Calu3 (cell line): ENCODE data around the gene IL1A. TPM values are rescaled to one million over a fixed set of nuclear protein-coding genes. Genes with fewer than 3 reads are reported as not detected.
A peak's percentile ranks its signal among the peaks of the same experiment; 100 is the strongest.

Experiments used
- BruUV-seq: library from RNA; stranded (reverse); fragments of 400-500 nt; replicated peaks from 2 replicates; lab custom pipeline; 2021; lab: Mats Ljungman, UMichigan
- CTCF ChIA-PET: fragments of 300-600 bp; sonication (Branson Sonifier 250); formaldehyde crosslinking; loops from one replicate; lab custom pipeline; 2022; ENCODE audit warnings: antibody characterized with exemption; lab: Charles Lee
- DNase-seq: peaks from one replicate; pipeline ENCODE4 v3.0.0; 2022
- H3K27ac Mint-ChIP-seq: one replicate; pipeline ENCODE4 v1.8.0; 2022; ENCODE audit warnings: mixed read lengths; ENCODE audit not compliant: unreplicated experiment
- H3K27me3 Mint-ChIP-seq: one replicate; pipeline ENCODE4 v1.8.0; 2022; ENCODE audit warnings: mixed read lengths; ENCODE audit not compliant: unreplicated experiment
- H3K36me3 Mint-ChIP-seq: one replicate; pipeline ENCODE4 v1.8.0; 2022; ENCODE audit warnings: mild to moderate bottlenecking, moderate library complexity, mixed read lengths; ENCODE audit not compliant: insufficient read depth, unreplicated experiment
- H3K4me1 Mint-ChIP-seq: one replicate; pipeline ENCODE4 v1.8.0; 2022; ENCODE audit warnings: mild to moderate bottlenecking, low read depth, mixed read lengths; ENCODE audit not compliant: unreplicated experiment
- H3K4me3 Mint-ChIP-seq: one replicate; pipeline ENCODE4 v1.8.0; 2022; ENCODE audit warnings: mild to moderate bottlenecking, low read depth, moderate library complexity, mixed read lengths; ENCODE audit not compliant: unreplicated experiment
- H3K9me3 Mint-ChIP-seq: one replicate; pipeline ENCODE4 v1.8.0; 2022; ENCODE audit warnings: low read depth, mixed read lengths; ENCODE audit not compliant: unreplicated experiment
- intact Hi-C: fragments of 100-400 bp; cut with micrococcal nuclease; formaldehyde crosslinking; loops from one replicate; pipeline ENCODE4 v1.10.0; 2022; ENCODE audit not compliant: unreplicated experiment
- total RNA-seq: library from RNA; stranded (reverse); gene quantifications from 2 replicates; pipeline ENCODE4 v1.2.3, GENCODE V29; 2022
- TF ChIP-seq, protein P1 (sequence below): fragments of 200-600 bp; IDR thresholded peaks from one replicate; pipeline ENCODE4 v1.8.0; 2022; ENCODE audit warnings: antibody characterized with exemption; ENCODE audit not compliant: unreplicated experiment

Gene IL1A
- total RNA-seq, 1 experiment from 2014 or later: 14.4 TPM

DNA sequence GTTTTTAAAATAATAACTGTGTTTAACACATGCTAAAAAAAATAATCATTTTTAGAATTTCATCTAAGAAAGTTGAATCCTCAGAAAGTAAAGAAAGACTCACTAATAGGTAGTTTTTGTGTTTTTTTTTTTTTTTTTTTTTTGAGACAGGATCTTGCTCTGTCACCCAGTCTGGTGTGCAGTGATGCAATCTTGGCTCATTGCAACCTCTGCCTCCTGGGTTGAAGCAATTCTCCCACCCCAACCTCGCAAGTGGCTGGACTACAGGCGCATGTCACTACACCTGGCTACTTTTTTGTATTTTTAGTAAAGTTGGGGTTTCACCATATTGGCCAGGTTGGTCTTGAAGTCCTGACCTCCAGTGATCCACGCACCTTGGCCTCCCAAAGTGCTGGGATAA is 27.0 kb downstream of the IL1A start:
- H3K36me3 Mint-ChIP-seq: peaks cover 49% of the 10 kb centered on the region
- H3K4me1 Mint-ChIP-seq: peaks cover 43% of the 10 kb centered on the region
- DNase-seq: no peak
- CTCF ChIA-PET: no interaction called here
- H3K4me3 Mint-ChIP-seq: no peak overlapping the region
- H3K27me3 Mint-ChIP-seq: no peaks in the 10 kb centered on the region
- TF ChIP-seq, protein P1, sequence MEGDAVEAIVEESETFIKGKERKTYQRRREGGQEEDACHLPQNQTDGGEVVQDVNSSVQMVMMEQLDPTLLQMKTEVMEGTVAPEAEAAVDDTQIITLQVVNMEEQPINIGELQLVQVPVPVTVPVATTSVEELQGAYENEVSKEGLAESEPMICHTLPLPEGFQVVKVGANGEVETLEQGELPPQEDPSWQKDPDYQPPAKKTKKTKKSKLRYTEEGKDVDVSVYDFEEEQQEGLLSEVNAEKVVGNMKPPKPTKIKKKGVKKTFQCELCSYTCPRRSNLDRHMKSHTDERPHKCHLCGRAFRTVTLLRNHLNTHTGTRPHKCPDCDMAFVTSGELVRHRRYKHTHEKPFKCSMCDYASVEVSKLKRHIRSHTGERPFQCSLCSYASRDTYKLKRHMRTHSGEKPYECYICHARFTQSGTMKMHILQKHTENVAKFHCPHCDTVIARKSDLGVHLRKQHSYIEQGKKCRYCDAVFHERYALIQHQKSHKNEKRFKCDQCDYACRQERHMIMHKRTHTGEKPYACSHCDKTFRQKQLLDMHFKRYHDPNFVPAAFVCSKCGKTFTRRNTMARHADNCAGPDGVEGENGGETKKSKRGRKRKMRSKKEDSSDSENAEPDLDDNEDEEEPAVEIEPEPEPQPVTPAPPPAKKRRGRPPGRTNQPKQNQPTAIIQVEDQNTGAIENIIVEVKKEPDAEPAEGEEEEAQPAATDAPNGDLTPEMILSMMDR: no peak
- no peaks in the 10 kb centered on the region for H3K9me3 Mint-ChIP-seq
- BruUV-seq: no TSS peak
- no peak overlapping the region for H3K27ac Mint-ChIP-seq
- intact Hi-C loops: no loop called here

DNA sequence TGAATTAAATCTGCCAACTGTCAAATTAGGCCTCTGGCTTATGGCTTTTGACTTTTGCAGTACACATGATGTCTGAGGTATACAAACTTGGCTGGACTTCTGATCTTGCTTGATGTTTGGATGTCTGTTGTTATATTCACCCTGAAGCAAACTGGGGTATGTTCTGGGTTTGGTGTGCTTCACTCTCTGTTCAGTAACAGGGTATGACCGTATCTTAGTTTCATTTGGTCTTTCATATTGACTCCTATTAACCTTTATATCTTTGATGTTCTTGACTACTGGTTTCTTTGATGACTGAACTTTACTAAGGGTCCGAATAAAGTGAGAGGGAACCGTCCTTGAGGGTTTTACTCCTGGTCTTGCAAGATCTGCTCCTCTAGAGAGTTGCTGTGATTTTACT is 28.1 kb downstream of the IL1A start:
- TSS peak; percentile 3 for BruUV-seq
- Mint-ChIP-seq H3K4me3 (no peak overlapping the region), H3K27me3 (no peaks in the 10 kb centered on the region), H3K9me3 (no peaks in the 10 kb centered on the region), H3K4me1 (peaks cover 43% of the 10 kb centered on the region), H3K27ac (no peak overlapping the region), H3K36me3 (peaks cover 39% of the 10 kb centered on the region)
- CTCF ChIA-PET: no interaction called here
- no peak for DNase-seq
- TF ChIP-seq, protein P1: no peak
- intact Hi-C loops: no loop called here

DNA sequence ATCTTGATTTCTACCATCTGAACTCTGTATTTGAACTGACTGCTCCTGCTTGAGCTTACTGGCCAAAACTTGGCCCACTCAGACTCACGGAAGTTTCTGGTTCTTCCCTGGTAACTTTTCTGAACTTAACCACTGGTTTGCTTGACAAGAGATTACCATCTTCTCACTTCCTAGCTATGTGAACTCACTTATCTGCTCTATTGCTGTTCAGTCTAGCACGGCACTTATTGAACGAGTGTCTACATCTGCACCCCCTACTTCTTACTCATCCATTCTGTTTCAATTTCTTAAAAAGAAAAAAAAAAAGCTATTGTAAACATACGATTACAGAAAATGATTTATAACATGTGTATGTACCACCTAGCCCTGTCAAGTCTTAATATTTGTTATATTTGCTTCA is 28.8 kb downstream of the IL1A start:
- H3K36me3 Mint-ChIP-seq: peaks cover 40% of the 10 kb centered on the region
- H3K9me3 Mint-ChIP-seq: no peaks in the 10 kb centered on the region
- no peak overlapping the region for H3K4me3 Mint-ChIP-seq
- H3K27me3 Mint-ChIP-seq: no peaks in the 10 kb centered on the region
- TF ChIP-seq, protein P1: no peak
- no TSS peak for BruUV-seq
- H3K27ac Mint-ChIP-seq: no peak overlapping the region
- intact Hi-C loops: no loop called here
- DNase-seq: no peak
- CTCF ChIA-PET: interaction anchor here (0.5 to 1.6 kb wide), 2 partner anchors 18 to 80 kb away, joined by 3 to 5 read pairs; no protein-coding TSS in a partner anchor
- peaks cover 50% of the 10 kb centered on the region for H3K4me1 Mint-ChIP-seq

DNA sequence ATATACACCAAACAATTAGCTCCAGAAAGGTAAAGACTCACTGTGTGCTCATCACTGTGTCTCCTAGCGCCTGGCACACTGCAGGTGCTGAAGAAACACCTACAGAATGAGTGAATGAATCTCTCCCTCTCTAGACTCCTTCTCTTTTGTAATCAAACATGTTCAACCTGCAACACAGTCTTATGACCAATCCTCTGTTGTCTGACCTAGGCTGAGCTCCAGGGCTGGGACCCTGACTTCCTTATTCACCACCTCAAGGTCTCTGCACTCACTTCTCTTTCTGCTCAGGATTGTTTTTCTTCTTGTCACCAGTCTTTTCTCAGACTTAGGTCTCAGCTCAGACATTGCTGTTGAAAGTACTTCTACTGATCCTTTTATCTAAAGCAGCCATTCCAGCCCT is 29.7 kb downstream of the IL1A start:
- Mint-ChIP-seq H3K36me3 (peaks cover 49% of the 10 kb centered on the region), H3K4me3 (no peak overlapping the region), H3K9me3 (no peaks in the 10 kb centered on the region), H3K27ac (peak overlapping the region; percentile 15), H3K27me3 (no peaks in the 10 kb centered on the region), H3K4me1 (peaks cover 59% of the 10 kb centered on the region)
- DNase-seq: no peak
- intact Hi-C loops: no loop called here
- CTCF ChIA-PET: interaction anchor here (1.6 kb wide), 1 partner anchor 17 kb away, joined by 3 read pairs; no protein-coding TSS in a partner anchor
- TF ChIP-seq, protein P1: no peak
- no TSS peak for BruUV-seq
